K562 (cell line): Measurements from ENCODE around the gene BZW2. TPM values are rescaled to one million over a fixed set of nuclear protein-coding genes. Genes with fewer than 3 reads are reported as not detected.

Experiments used
- ATAC-seq: fragments of 200-7000 bp; cut with Tn5 transposase; 3 replicates; pipeline ENCODE4 v1.9.1; 2020; ENCODE audit warnings: moderate library complexity
- BruUV-seq: library from RNA; stranded (reverse); fragments of 400-500 nt; replicated peaks from 2 replicates; lab custom pipeline; 2021; lab: Mats Ljungman, UMichigan
- CTCF ChIA-PET: fragments of 300-600 bp; formaldehyde crosslinking; extraction: SDS; loops from one replicate; lab custom pipeline; 2021; ENCODE audit warnings: low intra/inter-chr PET ratio; lab: Yijun Ruan, JAX
- POLR2A ChIA-PET: fragments of 300-600, 350-650 bp; sonication (Branson Sonifier 250); formaldehyde crosslinking; extraction: SDS; loops from one replicate; lab custom pipeline; 2021; ENCODE audit warnings: antibody characterized with exemption, inconsistent platforms; lab: Yijun Ruan, JAX
- DNase-seq, 4 experiments: peaks; one replicate each; pipeline versions ENCODE4 v3.0.0 to v3.0.0-alpha.2; 2011 to 2018; ENCODE audit warnings: low spot score in 3 of 4, mixed read lengths in 3 of 4; ENCODE audit errors: extremely low read depth in 1 of 4
- FAIRE-seq: peaks from 2 replicates; lab custom pipeline; 2011; peaks lifted over from hg19 to GRCh38; lab: Jason Lieb, UNC
- H2AFZ ChIP-seq: 2 replicates; pipeline ENCODE4 v1.6.0; 2011; ENCODE audit warnings: low read depth, low read length, control low read depth, inconsistent platforms
- H3K27ac ChIP-seq: fragments of 200-600 bp; 3 replicates; pipeline ENCODE4 v1.8.0; 2011; ENCODE audit warnings: low read depth, mild to moderate bottlenecking, control low read depth, inconsistent platforms, low read length, moderate library complexity, mixed read lengths; ENCODE audit errors: extremely low read depth
- H3K27me3 ChIP-seq, 2 experiments: fragments of 300-600 bp in 1 of 2; 2 replicates in 1 of 2; 3 replicates in 1 of 2; pipeline versions ENCODE4 v1.6.0 to v1.8.0; 2011; ENCODE audit warnings: inconsistent platforms in 2 of 2, low read length in 2 of 2, mild to moderate bottlenecking in 1 of 2, mixed read lengths in 1 of 2, moderate library complexity in 1 of 2; ENCODE audit not compliant: control insufficient read depth in 2 of 2, insufficient read depth in 2 of 2
- H3K36me3 ChIP-seq: fragments of 300-600 bp; 3 replicates; pipeline ENCODE4 v1.8.0; 2011; ENCODE audit warnings: mild to moderate bottlenecking, low read length, inconsistent platforms; ENCODE audit not compliant: control insufficient read depth, insufficient read depth
- H3K4me1 ChIP-seq, 2 experiments: fragments of 200-600 bp in 1 of 2; replicated peaks in 1 of 2; 2 replicates in 1 of 2; 3 replicates in 1 of 2; pipeline versions ENCODE4 v1.5.1 to v1.8.0; 2011; ENCODE audit warnings: inconsistent platforms in 2 of 2, low read length in 2 of 2, mild to moderate bottlenecking in 1 of 2, mixed read lengths in 1 of 2, moderate library complexity in 1 of 2; ENCODE audit not compliant: control insufficient read depth in 2 of 2, insufficient read depth in 2 of 2
- H3K4me2 ChIP-seq: 2 replicates; pipeline ENCODE4 v1.6.1; 2011; ENCODE audit warnings: low read length, control low read depth, inconsistent platforms, mixed read lengths; ENCODE audit not compliant: insufficient read depth
- H3K4me3 ChIP-seq: fragments of 200-600 bp; sonication (generic), shearing (Covaris generic); 2 replicates; pipeline ENCODE4 v1.5.1; 2016; ENCODE audit warnings: control low read depth, inconsistent platforms
- H3K79me2 ChIP-seq: fragments of 200-600 bp; 3 replicates; pipeline ENCODE4 v1.8.0; 2011; ENCODE audit warnings: low read length, inconsistent platforms; ENCODE audit not compliant: control insufficient read depth, insufficient read depth
- H3K9ac ChIP-seq, 2 experiments: 2 replicates each; pipeline versions ENCODE4 v1.6.0 to v1.6.1; 2011; ENCODE audit warnings: low read depth in 2 of 2, low read length in 2 of 2, control low read depth in 1 of 2, inconsistent platforms in 1 of 2, mild to moderate bottlenecking in 1 of 2, mixed read lengths in 1 of 2; ENCODE audit not compliant: insufficient read depth in 1 of 2
- H3K9me1 ChIP-seq: one replicate; pipeline ENCODE4 v1.6.0; 2011; ENCODE audit warnings: inconsistent platforms, mild to moderate bottlenecking, low read length, moderate library complexity; ENCODE audit not compliant: control insufficient read depth, insufficient read depth
- H3K9me3 ChIP-seq: replicated peaks from 2 replicates; pipeline ENCODE4 v1.5.1; 2011; ENCODE audit warnings: low read depth, low read length, inconsistent platforms; ENCODE audit not compliant: control insufficient read depth, insufficient read depth
- H4K20me1 ChIP-seq: replicated peaks from 2 replicates; pipeline ENCODE4 v1.6.1; 2011; ENCODE audit warnings: low read length, inconsistent platforms, mixed read lengths; ENCODE audit not compliant: control insufficient read depth, insufficient read depth
- CEBPB ChIP-seq: fragments of 450-650 bp; IDR thresholded peaks from 2 replicates; pipeline ENCODE4 v1.6.1; 2016; ENCODE audit warnings: missing genetic modification characterization, missing compliant biosample characterization
- HNRNPK ChIP-seq: fragments of 200-400 bp; formaldehyde crosslinking; IDR thresholded peaks from one replicate; pipeline ENCODE4 v1.6.1; 2018; ENCODE audit warnings: mild to moderate bottlenecking, low read depth, low read length; ENCODE audit not compliant: poor library complexity, severe bottlenecking
- NELFE ChIP-seq: IDR thresholded peaks from 2 replicates; pipeline ENCODE4 v1.6.1; 2011; ENCODE audit warnings: mild to moderate bottlenecking; ENCODE audit not compliant: insufficient read depth, insufficient read length
- NRF1 ChIP-seq, 2 experiments: fragments of 450-650 bp; IDR thresholded peaks in 1 of 2; conservative IDR thresholded peaks in 1 of 2; 2 replicates each; pipeline ENCODE4 v1.6.1; 2014; ENCODE audit warnings: mild to moderate bottlenecking in 2 of 2
- PML ChIP-seq: IDR thresholded peaks from 2 replicates; pipeline ENCODE4 v1.6.1; 2012; ENCODE audit warnings: low read length, inconsistent platforms
- PRMT5 ChIP-seq: sonication (generic); formaldehyde crosslinking; IDR thresholded peaks from 2 replicates; pipeline ENCODE4 v1.5.0; 2020; ENCODE audit warnings: missing genetic modification reagents
- STAT5B ChIP-seq: fragments of 250-450 bp; sonication (Bioruptor Pico); IDR thresholded peaks from 2 replicates; pipeline ENCODE4 v1.8.0; 2021; ENCODE audit warnings: mild to moderate bottlenecking, inconsistent platforms
- TAF7 ChIP-seq: fragments of 450-650 bp; IDR thresholded peaks from 2 replicates; pipeline ENCODE4 v1.6.1; 2016; ENCODE audit warnings: missing genetic modification characterization, missing compliant biosample characterization
- THRAP3 ChIP-seq: fragments of 450-650 bp; IDR thresholded peaks from 2 replicates; pipeline ENCODE4 v1.6.1; 2016; ENCODE audit warnings: mild to moderate bottlenecking, inconsistent platforms, borderline replicate concordance
- TRIM25 ChIP-seq: fragments of 450-650 bp; IDR thresholded peaks from 2 replicates; pipeline ENCODE4 v1.7.0; 2016; ENCODE audit warnings: borderline replicate concordance
- ZNF263 ChIP-seq: sonication (generic); formaldehyde crosslinking; IDR thresholded peaks from 2 replicates; pipeline ENCODE4 v1.8.0; 2022; ENCODE audit warnings: mild to moderate bottlenecking, missing genetic modification reagents, borderline replicate concordance
- ZNF324 ChIP-seq: fragments of 250-450 bp; sonication (Bioruptor Pico); IDR thresholded peaks from 2 replicates; pipeline ENCODE4 v1.4.0; 2020; ENCODE audit warnings: mild to moderate bottlenecking
- ZNF384 ChIP-seq: IDR thresholded peaks from 2 replicates; pipeline ENCODE4 v1.6.1; 2012; ENCODE audit warnings: low read depth, low read length, improper control_type of control experiment
- ZSCAN32 ChIP-seq: fragments of 450-650 bp; formaldehyde crosslinking; IDR thresholded peaks from 2 replicates; pipeline ENCODE4 v1.4.0; 2020; ENCODE audit warnings: mild to moderate bottlenecking, moderate library complexity
- WGBS: fragments of 100-300 bp; shearing (Covaris generic); methylation state at CpG from one replicate; pipeline ENCODE4 v1.1.6; 2016; ENCODE audit warnings: low coverage, mixed read lengths; ENCODE audit not compliant: insufficient coverage; ENCODE audit errors: missing lambda C conversion rate; 5-methylcytosine and 5-hydroxymethylcytosine counted together
- in situ Hi-C: fragments of 300-500 bp; cut with MboI; formaldehyde crosslinking; loops from 4 replicates; pipeline ENCODE4 v1.15.0; 2018; ENCODE audit warnings: inconsistent platforms, mixed read lengths
- intact Hi-C: fragments of 100-400 bp; cut with micrococcal nuclease; formaldehyde crosslinking; loops from 2 replicates; pipeline ENCODE4 v1.14.2; 2022
- polyA plus RNA-seq, 8 experiments: library from polyadenylated mRNA; depleted of rRNA in 4 of 8; stranded (reverse) in 5 of 8; unstranded in 3 of 8; fragments of >200 nt; fragmentation: Nextera tagmentation in 2 of 8; fragmentation: Illumina TruSeq in 1 of 8; extraction: Ambion mirVana in 2 of 8; extraction: Trizol in 1 of 8; gene quantifications; 2 replicates each; pipeline versions ENCODE4 v1.2.1 to v1.2.3, GENCODE V29; 2011 to 2014; ENCODE audit warnings: inconsistent platforms in 1 of 8, missing spikeins in 1 of 8
- total RNA-seq, 7 experiments: library from RNA; depleted of rRNA in 6 of 7; stranded (reverse); fragments of >200 nt in 6 of 7; fragmentation: Illumina TruSeq in 2 of 7; extraction: Trizol in 2 of 7; gene quantifications; 2 replicates each; pipeline versions ENCODE4 v1.2.1 to v1.2.3, GENCODE V29; 2011 to 2021; ENCODE audit warnings: low replicate concordance in 1 of 7

The BZW2 gene
- total and polyA plus RNA-seq, 9 of the 15 experiments (the other 6 are each of a cell fraction or from before 2014, with no cell fraction given), result 140 to 316 (median 173) TPM

GRCh38 chr7:16710651-16711050 lies 64.7 kb downstream of the BZW2 start (continued):
- TF ChIP-seq TRIM25 (no peak), ZNF324 (CRISPR knock-in tag) (no peak), ZNF263 (CRISPR knock-in tag) (no peak), PML (no peak)

GRCh38 chr7:16711730-16712129 lies 65.7 kb downstream of the BZW2 start:
- Histone ChIP-seq H3K27ac (no peak overlapping the region), H3K79me2 (no peaks in the 10 kb centered on the region), H2AFZ (no peak overlapping the region), H3K9me3 (no peaks in the 10 kb centered on the region), H3K36me3 (peaks cover 26% of the 10 kb centered on the region; the same call in 2 of the 3 replicates), H3K9ac (no peak overlapping the region), H3K9me1 (no peaks in the 10 kb centered on the region), H3K27me3 (no peaks in the 10 kb centered on the region), H3K4me3 (no peak overlapping the region), H3K4me1 (peaks cover 0 to 5% of the 10 kb centered on the region in 2 experiments; a peak in 1 of 5 replicates), H3K4me2 (no peak overlapping the region), H4K20me1 (no peaks in the 10 kb centered on the region)
- ATAC-seq, result no peak
- BruUV-seq, result no TSS peak
- ChIA-PET CTCF (no interaction called here), POLR2A (interaction anchor here (0.7 kb wide), 1 partner anchor 20 kb away, joined by 3 read pairs; no protein-coding TSS in a partner anchor)
- in situ Hi-C loops, result no loop called here
- WGBS, result 89% methylated on average over 4 of the region's 4 CpGs
- FAIRE-seq, result peak; percentile 11
- no peak for DNase-seq
- intact Hi-C loops, result no loop called here
- TF ChIP-seq THRAP3 (no peak), PRMT5 (CRISPR knock-in tag) (no peak), TAF7 (tag) (no peak), ZNF384 (no peak), HNRNPK (no peak), ZSCAN32 (CRISPR knock-in tag) (no peak), NELFE (no peak), NRF1 (conservative IDR thresholded peaks at IDR 0.05 in 1 of 2, IDR thresholded peaks at IDR 0.05 in 1 of 2) (no peak), CEBPB (tag) (no peak), STAT5B (no peak)
